ENCODE data around the gene MPHOSPH8.
"Not testable (repeated sequence)": the region's sequence is repeated elsewhere in the genome, so short reads cannot be mapped to it uniquely, and the experiment has no call there.

Gene MPHOSPH8

DNA sequence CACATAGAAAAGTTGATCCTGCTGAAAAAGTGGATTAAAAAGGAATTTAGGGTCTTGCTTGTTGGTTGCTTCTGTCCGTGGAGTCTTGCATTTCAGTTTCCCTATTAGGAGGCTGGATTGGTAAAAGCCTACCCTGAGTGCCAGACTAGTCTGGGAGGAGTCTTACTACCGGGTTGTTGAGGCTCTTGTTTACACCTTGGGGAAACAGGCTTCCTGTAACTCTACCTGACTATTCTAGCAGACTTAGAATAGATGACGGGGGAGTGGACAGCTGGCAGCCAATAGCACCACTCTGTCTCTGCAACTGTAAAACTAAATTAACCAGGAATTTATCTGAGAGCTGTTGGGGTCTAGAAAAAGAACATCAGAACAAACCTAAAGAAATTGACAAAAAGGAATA, 11.3 kb upstream of the MPHOSPH8 start:
- no peak for DNase-seq (ENCODE audit: extremely low read depth in 1 of 2, low read depth in 1 of 2)

DNA sequence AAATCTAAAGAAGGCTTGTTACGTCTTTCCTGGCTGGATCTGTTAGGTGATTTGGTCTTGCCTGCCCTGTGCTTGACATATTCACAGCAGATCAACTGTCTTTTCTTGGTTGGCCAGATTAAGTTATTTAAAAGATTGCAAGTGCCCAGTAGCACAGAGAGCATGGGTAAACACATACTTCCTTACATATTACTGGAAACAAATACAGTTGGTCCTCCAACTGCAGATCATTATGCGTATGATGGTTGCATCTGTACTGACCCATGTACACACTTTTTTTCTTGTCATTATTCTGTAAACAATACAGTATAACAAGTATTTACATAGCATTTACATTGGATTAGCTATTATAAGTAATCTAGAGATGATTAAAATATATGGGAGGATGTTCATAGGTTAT, 9.2 kb upstream of the MPHOSPH8 start:
- DNase-seq (ENCODE audit: extremely low read depth in 1 of 2, low read depth in 1 of 2), result no peak

- DNase-seq (ENCODE audit: extremely low read depth in 1 of 2, low read depth in 1 of 2), result no peak
Measured at GRCh38 chr13:19632915-19633478, 462 bp upstream of the MPHOSPH8 start.

DNA sequence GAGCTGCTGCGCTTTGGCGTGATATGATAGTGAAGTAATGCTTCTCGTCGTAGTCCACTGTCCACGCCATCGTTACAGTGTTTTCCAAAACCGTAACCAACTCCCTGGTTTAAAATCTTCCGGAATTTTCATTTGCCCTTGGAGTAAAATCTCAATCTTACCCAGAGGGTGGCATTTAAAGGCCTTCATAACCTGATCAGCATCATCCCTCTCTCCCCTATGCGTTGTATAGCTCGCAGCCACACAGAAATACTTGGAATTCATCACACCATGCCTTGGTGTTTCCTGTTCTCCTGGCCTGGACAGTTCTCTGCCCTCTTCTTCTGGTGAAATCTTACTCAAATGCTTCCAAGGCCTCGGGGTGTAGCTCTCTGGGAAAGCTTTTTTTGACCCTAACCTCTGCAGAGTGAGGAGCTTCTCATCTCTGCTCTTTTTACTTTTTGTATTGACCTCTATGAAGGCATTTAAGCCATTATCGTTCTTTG, 839 bp downstream of the MPHOSPH8 start:
- DNase-seq (ENCODE audit: extremely low read depth in 1 of 2, low read depth in 1 of 2), result no peak

DNA sequence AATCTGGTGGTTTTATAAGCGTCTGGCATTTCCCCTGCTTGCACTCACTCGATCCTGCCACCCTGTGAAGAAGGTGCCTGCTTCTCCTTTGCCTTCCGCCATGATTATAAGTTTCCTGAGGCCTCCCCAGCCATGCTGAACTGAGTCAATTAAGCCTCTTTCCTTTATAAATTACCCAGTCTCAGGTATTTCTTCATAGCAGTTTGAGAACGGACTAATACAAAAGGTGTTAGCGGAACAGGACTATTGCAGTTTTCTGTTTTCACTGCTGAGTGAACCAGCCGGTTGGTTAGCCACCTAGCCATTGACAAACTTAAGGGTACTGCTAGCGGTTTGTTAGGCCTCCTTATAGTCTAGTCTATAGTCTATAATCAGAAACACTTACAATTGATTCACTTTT, 2.5 kb downstream of the MPHOSPH8 start:
- DNase-seq (ENCODE audit: extremely low read depth in 1 of 2, low read depth in 1 of 2), result not testable (repeated sequence)

- no peak for DNase-seq (ENCODE audit: extremely low read depth in 1 of 2, low read depth in 1 of 2)
Measured at GRCh38 chr13:19643652-19644051, 10.2 kb downstream of the MPHOSPH8 start.

GRCh38 chr13:19645000-19645399, 11.5 kb downstream of the MPHOSPH8 start:
- no peak for DNase-seq (ENCODE audit: extremely low read depth in 1 of 2, low read depth in 1 of 2)

DNA sequence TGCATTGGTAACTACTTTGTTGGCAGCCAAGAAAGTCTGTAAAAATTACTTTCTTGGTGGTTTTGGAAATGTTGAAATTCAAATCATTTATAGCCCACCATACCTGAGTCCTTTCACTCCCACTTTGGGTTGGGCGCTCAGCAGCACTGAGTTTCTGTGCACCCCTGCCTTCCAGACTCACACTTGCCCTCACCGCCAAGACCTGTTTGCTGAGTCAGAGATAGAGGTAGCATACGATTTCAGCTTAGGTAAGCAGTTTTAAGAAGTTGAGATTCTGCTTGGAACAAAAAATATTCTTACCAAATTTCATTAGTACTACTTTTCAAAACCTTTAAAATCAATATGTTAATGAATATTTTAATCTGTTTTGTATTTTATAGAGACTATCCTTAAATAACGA, 12.6 kb downstream of the MPHOSPH8 start:
- no peak for DNase-seq (ENCODE audit: extremely low read depth in 1 of 2, low read depth in 1 of 2)

GRCh38 chr13:19650742-19651141, 17.3 kb downstream of the MPHOSPH8 start:
- DNase-seq (ENCODE audit: extremely low read depth in 1 of 2, low read depth in 1 of 2), result no peak

DNA sequence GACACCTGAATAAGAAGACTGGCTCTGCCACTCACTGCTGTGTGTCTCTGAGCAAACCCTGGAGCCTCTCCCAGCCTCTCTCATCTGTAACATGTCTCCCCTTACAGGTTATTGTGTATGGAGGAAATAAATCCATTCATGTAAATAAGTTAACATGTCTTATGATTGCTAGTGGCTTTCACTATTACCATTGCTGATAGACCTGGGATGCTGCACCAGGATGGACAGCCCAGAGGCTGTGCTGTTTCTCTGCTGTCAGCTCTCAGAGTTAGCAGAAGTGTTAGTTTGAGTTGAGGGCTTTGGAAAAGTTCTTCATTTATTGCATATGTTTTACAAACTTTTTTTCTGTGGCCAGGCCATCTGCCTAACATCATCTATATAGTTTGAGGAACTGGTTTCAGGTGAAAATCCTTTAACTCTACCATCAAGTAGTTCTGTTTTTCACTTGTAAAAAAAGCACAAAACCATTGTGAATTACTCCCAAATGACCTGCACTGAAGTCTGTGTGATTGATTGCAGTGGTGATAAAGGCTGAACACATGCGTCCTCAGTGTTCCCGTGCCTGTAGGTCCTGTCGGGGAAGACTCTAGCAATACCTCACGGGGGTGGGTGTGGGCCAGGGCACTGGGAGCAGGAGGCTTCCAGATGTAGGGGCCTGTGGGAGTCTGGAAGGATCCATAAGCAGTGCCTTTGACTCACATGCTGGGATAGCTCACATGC, 24.6 kb downstream of the MPHOSPH8 start:
- no peak for DNase-seq (ENCODE audit: extremely low read depth in 1 of 2, low read depth in 1 of 2)

GRCh38 chr13:19658831-19659230, 25.4 kb downstream of the MPHOSPH8 start:
- DNase-seq (ENCODE audit: extremely low read depth in 1 of 2, low read depth in 1 of 2), result no peak

DNA sequence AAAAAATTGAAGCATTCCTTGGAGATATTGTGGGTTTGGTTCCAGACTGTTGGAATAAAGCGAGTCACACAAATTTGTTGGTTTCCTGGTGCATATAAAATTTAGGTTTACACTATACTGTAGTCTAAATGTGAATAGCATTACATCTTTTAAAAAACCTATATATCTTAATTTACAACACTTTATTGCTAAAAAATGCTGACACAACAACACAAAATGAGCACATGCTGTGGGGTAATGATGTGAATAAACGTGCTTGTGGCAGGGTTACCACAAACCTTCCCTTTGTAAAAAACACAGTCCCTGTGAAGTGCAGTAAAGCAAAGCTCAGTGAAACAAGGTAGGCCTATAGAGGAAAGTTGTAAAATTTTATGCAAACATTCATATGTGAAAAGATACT, 27.7 kb downstream of the MPHOSPH8 start:
- no peak for DNase-seq (ENCODE audit: extremely low read depth in 1 of 2, low read depth in 1 of 2)

DNA sequence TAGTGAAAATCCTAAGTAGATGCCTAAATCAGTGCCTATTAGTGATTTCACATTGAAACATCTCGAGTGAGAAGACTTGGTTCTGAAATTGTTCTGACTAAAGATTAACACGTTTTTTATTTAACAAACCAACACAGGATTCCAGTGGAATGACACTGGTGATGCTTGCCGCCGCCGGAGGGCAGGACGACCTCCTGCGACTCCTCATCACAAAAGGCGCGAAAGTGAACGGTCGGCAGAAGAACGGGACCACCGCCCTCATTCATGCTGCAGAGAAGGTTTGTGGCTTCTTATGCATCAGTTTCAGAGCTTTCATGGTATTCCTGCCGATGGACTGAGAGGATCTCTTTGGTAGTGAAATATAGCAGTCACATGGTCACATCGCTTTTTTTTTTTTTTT, 28.1 kb downstream of the MPHOSPH8 start:
- DNase-seq (ENCODE audit: extremely low read depth in 1 of 2, low read depth in 1 of 2), result no peak

DNA sequence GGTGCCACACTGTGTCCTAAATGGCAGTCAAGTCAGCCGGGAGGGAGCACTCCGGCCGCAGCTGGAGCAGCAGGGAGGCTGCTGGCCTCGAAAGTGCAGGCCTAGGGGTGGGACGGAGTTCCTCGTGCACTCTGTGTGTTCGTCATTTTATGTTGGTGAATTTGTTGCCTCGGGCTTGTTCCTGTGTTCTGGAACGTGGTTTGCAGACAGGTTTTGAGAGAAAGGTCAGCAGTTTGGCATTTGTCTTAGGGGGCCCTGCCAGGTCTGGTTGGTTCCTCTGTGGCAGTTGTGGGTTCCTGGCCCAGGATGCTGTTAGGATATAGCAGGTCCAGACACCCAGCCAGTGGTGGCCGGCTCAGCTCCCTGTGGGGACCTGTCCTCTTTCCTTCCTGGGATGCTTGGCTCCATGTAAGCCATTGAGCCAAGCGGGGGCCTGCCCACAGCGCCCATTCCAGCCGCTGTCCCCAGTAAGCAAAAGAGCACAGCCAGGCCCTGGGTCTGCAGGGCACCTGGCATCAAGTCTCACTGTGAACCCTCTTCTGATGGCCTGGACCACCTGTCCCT, 30.0 kb downstream of the MPHOSPH8 start:
- no peak for DNase-seq (ENCODE audit: extremely low read depth in 1 of 2, low read depth in 1 of 2)

- DNase-seq (ENCODE audit: extremely low read depth in 1 of 2, low read depth in 1 of 2), result no peak
Measured at GRCh38 chr13:19664481-19665230, 31.2 kb downstream of the MPHOSPH8 start.

DNA sequence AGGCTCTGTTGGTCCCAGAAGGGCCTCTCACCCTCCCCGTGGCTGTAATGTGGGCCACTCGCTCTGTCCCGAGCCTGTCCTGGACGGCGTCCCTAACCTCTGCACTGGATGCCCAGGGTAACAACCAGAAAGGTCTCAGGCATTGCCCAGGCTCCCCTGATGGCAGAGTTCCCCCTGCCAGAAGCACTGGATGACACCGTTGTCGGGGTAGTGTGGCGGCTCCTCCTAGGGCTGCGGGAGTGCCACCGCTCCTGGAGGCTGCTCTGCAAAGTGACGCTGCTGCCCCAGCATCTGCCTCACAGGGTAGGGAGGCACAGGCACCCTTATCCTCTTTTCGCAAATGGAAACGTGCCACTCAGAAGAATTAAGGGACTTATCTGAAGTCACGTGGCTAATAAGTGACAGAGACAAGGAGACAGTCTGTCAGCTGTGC, 32.0 kb downstream of the MPHOSPH8 start:
- DNase-seq (ENCODE audit: extremely low read depth in 1 of 2, low read depth in 1 of 2), result no peak

DNA sequence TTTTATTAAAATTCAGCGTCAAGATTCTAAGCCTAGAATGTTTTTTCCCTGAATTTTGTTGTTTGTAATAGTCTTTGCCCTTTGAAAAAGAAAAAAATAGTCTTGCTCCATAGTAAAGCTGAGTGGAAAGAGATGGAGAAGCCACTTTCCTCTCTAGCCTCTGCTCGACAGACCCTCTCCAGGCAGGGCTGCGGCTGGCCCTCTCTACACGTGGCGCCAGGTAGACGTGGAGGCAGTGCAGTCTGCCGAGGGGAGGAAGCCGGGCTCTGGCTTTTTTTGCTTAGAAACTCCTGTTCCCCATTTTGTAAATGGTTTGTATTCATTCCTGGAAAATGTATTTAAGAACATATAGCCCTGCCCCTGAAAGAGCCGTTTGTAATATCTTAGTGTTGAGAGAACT, 35.3 kb downstream of the MPHOSPH8 start:
- DNase-seq (ENCODE audit: extremely low read depth in 1 of 2, low read depth in 1 of 2), result no peak

DNA sequence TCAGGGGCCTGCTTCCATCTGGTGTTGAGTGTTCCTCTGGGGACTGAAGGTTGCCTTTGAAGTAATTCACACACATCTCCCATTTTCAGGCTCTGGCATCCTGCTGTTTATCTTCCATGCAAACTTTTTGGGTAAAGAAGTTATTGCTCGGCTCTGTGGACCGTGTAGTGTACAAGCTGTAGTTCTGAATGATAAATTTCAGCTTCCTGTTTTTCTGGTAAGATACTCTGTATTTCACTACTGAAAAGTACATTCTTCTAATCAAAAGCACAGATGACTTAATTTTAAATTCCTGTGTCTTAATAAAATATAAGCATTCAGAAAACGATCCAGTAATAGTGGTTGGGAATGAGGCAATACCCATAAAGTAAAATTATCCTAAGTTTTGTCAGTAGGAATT, 36.7 kb downstream of the MPHOSPH8 start:
- no peak for DNase-seq (ENCODE audit: extremely low read depth in 1 of 2, low read depth in 1 of 2)

DNA sequence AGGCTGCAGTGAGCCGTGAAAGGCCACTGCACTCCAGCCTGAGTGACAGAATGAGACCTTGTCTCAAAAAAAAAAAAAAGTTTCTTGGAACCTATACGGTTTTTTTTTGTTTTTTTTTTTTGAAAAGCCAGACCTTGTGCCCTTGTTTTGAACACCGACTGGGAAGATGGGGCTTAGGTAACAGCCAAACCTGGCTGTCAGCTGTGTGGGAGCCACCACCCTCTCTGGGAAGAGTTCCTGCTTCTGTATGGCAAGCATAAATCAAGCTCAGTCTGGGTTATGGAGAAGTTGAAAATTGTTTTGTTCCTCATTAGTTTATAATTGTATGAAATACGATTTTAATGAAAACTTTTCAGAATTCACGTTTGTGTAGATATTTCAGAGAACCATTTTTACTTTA, 39.5 kb downstream of the MPHOSPH8 start:
- no peak for DNase-seq (ENCODE audit: extremely low read depth in 1 of 2, low read depth in 1 of 2)

DNA sequence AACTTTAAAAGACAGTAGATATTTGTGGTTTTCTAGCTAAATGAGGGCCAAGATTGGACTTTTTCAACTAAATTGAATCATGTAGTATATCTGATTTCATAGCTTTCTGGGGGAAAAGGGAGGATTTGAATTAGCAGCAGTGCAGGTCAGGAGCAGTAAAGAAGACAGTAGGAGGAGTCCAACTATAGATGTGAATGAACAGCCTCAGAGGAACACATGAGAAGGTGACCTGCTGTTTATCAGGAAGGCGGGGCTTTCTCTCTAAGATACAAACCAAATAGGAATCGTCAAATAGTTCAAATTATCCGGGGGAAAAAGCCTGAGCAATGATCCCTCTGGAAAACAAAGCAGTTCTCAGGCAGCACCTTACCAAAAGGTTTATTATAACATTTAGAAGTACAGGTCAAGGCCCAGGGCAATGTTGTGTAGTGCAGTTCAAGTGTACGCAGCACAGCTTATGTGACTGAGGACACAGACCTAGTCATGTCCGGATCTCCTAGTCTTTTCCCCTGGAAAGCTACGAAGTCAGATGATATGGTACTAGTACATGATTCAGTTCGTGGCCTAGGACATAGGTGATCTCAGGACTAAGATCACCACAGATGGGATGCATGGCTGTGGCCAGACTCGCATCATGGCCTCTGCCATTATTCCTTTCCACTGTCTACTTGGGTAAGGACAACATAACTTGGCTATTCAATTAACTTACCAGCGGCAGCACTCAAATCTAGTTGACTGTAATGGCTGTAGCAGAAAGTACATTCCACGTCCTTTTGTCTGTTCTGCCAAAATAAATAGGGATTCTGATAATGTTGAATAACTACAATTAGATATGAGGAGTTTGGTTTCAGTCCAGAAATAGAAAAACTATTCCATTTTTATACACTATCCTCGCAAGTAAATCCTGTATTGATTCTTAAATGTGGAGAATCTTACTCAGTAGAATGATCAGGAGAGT, 40.3 kb downstream of the MPHOSPH8 start:
- no peak for DNase-seq (ENCODE audit: extremely low read depth in 1 of 2, low read depth in 1 of 2)

- DNase-seq (ENCODE audit: extremely low read depth in 1 of 2, low read depth in 1 of 2), result no peak
Measured at GRCh38 chr13:19674898-19675297, 41.4 kb downstream of the MPHOSPH8 start.

Data from stimulated activated CD8-positive, alpha-beta memory T cell treated with anti-CD3 and anti-CD28 coated beads, Interleukin-7, amount 100 ng/mL, for 48 hours (primary cell).